C4-2B (cell line): ENCODE results near the gene SMPDL3A.

Experiments
- H3K27ac ChIP-seq: fragments of 450-650 bp; 2 replicates; pipeline ENCODE4 v1.5.1; 2017
- CTCF ChIP-seq: fragments of 450-650 bp; conservative IDR thresholded peaks from 2 replicates; pipeline ENCODE4 v1.5.1; 2017; ENCODE audit warnings: mild to moderate bottlenecking
- ZFX ChIP-seq: fragments of 450-650 bp; IDR thresholded peaks from 2 replicates; pipeline ENCODE4 v1.6.1; 2017

Gene SMPDL3A

GRCh38 chr6:122749451-122750050, 39.5 kb upstream of the SMPDL3A start:
- H3K27ac ChIP-seq = no peak overlapping the region
- TF ChIP-seq ZFX = no peak
- TF ChIP-seq CTCF = no peak

GRCh38 chr6:122751326-122751725, 37.7 kb upstream of the SMPDL3A start:
- H3K27ac ChIP-seq = no peak overlapping the region
- TF ChIP-seq CTCF = no peak
- no peak for TF ChIP-seq ZFX

- TF ChIP-seq ZFX (no peak), CTCF (no peak)
These were observed 36.6 kb upstream of the SMPDL3A start for GRCh38 chr6:122752459-122752858.

GRCh38 chr6:122753000-122753687, 35.9 kb upstream of the SMPDL3A start:
- H3K27ac ChIP-seq = no peak overlapping the region
- TF ChIP-seq ZFX (no peak), CTCF (no peak)

More at GRCh38 chr6:122752459-122752858, 36.6 kb upstream of the SMPDL3A start:
- no peak overlapping the region for H3K27ac ChIP-seq

GRCh38 chr6:122753688-122754056, 35.4 kb upstream of the SMPDL3A start:
- H3K27ac ChIP-seq = no peak overlapping the region
- TF ChIP-seq CTCF (no peak), ZFX (no peak)

GRCh38 chr6:122754191-122754731, 34.8 kb upstream of the SMPDL3A start:
- H3K27ac ChIP-seq = no peak overlapping the region

More at GRCh38 chr6:122754191-122754731, 34.8 kb upstream of the SMPDL3A start:
- TF ChIP-seq ZFX = no peak
- no peak for TF ChIP-seq CTCF
